Gastrocnemius medialis (tissue), 4 donors: Measurements from ENCODE around the gene CNPY2.

ENCODE experiments used
- POLR2A ChIP-seq, 2 donors: fragments of 450-650 bp; IDR thresholded peaks; one replicate each; pipeline ENCODE4 v1.6.1; 2017; ENCODE audit warnings: antibody characterized with exemption in 2 of 2, mild to moderate bottlenecking in 2 of 2, moderate library complexity in 2 of 2
- TF ChIP-seq, protein P1 (sequence below), 5 experiments: fragments of 450-650 bp in 3 of 5; fragments of 200-600 bp in 2 of 5; sonication (generic) in 2 of 5; IDR thresholded peaks in 4 of 5; conservative IDR thresholded peaks in 1 of 5; 1 replicate in 4 of 5; 2 replicates in 1 of 5; pipeline ENCODE4 v1.5.1; 2016 to 2019; ENCODE audit warnings: antibody characterized with exemption in 5 of 5, mild to moderate bottlenecking in 3 of 5, moderate library complexity in 3 of 5

DNA sequence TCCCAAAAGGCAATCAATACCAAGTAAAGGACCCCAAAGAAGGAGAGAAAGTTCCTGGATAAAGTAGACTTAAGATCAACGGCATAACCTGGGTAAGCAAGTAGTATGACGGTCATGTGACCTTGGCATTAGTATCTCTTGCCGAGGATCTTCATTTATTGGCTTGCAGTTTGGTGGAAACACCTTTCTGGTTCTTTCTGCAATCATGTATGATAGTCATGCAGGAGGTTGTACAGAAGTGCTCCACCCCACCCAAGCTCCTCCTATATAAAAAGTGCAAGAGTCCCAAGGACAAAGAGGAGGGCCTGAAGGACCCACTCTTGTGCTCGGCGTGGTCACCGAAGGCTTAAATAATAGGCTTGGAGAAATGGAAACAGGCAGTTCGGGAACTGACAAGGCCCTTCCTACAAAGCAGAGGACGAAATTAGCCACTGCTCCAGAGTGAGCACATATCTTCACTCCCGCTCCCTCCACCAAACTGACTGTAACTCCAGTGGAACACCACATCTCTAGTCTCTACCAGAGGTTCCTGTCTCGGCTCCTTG, 16.4 kb downstream of the CNPY2 start:
- TF ChIP-seq, protein P1, sequence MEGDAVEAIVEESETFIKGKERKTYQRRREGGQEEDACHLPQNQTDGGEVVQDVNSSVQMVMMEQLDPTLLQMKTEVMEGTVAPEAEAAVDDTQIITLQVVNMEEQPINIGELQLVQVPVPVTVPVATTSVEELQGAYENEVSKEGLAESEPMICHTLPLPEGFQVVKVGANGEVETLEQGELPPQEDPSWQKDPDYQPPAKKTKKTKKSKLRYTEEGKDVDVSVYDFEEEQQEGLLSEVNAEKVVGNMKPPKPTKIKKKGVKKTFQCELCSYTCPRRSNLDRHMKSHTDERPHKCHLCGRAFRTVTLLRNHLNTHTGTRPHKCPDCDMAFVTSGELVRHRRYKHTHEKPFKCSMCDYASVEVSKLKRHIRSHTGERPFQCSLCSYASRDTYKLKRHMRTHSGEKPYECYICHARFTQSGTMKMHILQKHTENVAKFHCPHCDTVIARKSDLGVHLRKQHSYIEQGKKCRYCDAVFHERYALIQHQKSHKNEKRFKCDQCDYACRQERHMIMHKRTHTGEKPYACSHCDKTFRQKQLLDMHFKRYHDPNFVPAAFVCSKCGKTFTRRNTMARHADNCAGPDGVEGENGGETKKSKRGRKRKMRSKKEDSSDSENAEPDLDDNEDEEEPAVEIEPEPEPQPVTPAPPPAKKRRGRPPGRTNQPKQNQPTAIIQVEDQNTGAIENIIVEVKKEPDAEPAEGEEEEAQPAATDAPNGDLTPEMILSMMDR (IDR thresholded peaks at IDR 0.05 in 4 of 5, conservative IDR thresholded peaks at IDR 0.05 in 1 of 5): no peak
- no peak for TF ChIP-seq POLR2A (IDR thresholded peaks at IDR 0.05)
